Glomerular endothelial cell (primary cell): ENCODE measurements around the gene GTF2E1. TPM values are rescaled to one million over a fixed set of nuclear protein-coding genes. Genes with fewer than 3 reads are reported as not detected.
"Not testable (repeated sequence)": the region's sequence is repeated elsewhere in the genome, so short reads cannot be mapped to it uniquely, and the experiment has no call there.

ENCODE experiments used
- DNase-seq: peaks from one replicate; pipeline ENCODE4 v3.0.0-alpha.2; 2011; ENCODE audit warnings: low read depth, low spot score; ENCODE audit errors: extremely low read depth
- total RNA-seq: library from RNA; depleted of rRNA; stranded (reverse); fragments of >200 nt; gene quantifications from 2 replicates; pipeline ENCODE4 v1.2.3, GENCODE V29; 2015

The GTF2E1 gene
- total RNA-seq, 1 donor from 2014 or later = 36.6 TPM

DNA sequence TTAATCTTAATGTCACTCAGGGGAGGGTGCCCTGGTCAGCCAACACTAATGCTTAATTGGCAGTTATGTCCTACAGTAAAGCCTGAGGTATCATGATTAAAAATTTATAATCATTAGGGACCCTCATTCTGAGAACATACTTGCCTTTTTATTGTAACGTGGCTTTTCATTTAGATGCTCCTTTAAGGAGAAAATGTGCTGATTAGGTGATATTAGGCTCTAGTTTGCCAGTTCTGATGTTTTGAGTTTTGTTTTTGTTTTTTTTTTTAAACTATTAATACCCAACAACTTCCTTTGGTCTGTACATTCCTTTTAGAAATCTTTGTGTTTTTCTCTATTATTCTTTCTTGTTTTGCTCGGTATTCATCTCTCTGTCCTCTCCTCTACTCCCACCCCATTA is 10.3 kb downstream of the GTF2E1 start:
- no peak for DNase-seq

GRCh38 chr3:120753810-120754209 is 11.3 kb downstream of the GTF2E1 start:
- no peak for DNase-seq

- DNase-seq = no peak
These were observed 13.5 kb downstream of the GTF2E1 start for GRCh38 chr3:120756061-120756460.

GRCh38 chr3:120758551-120758950 is 16.0 kb downstream of the GTF2E1 start:
- DNase-seq = not testable (repeated sequence)

GRCh38 chr3:120762615-120763014 is 20.1 kb downstream of the GTF2E1 start:
- no peak for DNase-seq

DNA sequence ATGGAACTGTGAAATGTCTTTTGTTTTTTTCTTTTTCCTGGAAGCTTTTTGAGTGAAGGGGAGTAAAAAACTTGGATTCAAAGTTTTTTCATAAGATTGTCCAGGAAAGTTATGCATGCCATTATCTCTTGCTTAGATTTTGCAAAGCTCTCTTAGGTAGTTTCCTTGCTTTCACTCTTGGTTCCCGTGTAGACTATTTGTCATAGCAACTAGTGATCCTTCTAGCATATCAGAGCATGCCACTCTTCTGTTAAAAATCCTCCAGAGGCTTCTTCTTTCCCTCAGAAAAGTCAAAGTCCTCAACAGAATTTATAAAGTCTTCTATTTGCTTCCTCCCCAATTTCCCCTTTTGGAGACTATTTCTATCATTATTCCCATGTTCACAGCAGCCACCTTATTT is 21.1 kb downstream of the GTF2E1 start:
- DNase-seq = no peak

DNA sequence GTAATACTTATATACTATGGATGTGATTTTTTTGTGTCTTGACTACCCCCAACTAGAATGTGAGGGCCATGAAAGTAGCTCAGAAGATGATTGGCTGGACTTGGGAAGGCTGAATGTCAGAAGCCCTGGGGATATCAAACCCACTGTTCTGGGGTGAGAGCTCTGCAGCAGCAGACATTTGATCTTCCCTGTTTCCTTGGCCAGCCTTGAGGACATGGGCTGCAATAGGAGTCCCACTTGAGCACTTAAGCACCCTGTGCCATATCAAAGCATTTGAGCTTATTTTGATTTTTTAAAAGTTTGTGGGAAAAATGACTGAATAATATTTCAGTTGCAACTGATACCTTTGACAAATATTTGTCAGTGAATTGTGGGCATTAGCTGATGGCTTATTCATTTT is 21.7 kb downstream of the GTF2E1 start:
- DNase-seq = no peak

GRCh38 chr3:120765830-120766493 is 23.4 kb downstream of the GTF2E1 start:
- DNase-seq = no peak

GRCh38 chr3:120766576-120766975 is 24.0 kb downstream of the GTF2E1 start:
- DNase-seq = no peak

DNA sequence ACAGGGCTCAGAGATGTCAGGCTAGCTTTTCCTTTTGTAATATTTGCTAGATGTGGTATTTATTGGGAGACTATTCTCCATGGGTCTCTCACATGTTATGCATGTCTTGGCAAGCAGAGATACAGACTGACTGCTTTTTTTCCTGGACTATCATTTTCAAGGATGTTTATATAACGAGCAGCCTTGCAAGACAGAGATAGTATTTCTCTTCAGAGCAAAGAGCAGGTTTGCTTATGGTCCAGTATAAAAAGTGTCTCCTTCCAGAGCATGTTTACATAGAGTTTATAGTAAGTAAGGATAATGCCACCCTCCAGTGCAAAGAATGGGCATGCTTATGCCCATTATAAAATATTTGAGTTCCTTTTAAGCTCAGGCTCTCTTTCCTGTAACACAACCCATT is 24.6 kb downstream of the GTF2E1 start:
- DNase-seq = no peak

DNA sequence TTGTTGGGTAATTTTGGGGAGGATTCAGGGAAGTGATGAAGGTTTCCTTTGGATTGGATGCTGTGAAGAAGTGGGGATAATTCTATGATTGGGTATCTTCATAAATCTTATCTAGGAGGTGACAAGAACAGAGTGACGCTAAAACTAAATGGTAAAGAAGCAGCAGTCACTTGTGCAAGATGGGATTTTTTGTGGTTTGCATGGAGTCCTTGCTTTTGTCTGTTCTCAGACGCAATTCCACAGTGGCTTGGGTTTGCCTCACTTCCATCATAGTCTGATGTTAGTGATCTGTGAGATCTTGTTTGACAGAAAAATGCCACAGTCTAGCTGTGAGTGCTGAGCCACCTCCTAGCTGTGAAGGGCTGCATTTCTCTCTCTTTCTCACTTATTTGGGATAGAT is 26.9 kb downstream of the GTF2E1 start:
- no peak for DNase-seq

DNA sequence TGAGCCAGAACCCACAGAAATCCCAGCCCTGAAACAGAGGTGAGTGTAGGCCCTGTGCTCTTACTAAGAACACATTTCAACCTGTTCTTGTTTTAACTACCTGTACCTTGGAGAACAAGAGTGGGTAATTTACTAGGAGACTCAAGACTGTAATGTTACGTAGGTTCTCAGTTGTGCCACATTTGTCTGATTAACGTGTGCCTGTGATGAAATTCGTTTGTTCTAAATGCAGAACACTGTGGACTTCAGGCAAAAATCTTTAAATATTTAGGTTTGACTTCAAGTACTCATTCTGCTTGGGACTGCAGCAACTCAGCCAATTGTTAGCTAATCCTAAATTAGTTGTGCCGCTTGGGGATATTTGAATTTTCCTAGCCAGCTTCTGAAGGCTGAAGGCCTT is 28.3 kb downstream of the GTF2E1 start:
- DNase-seq = no peak

GRCh38 chr3:120772081-120772480 is 29.5 kb downstream of the GTF2E1 start:
- no peak for DNase-seq

DNA sequence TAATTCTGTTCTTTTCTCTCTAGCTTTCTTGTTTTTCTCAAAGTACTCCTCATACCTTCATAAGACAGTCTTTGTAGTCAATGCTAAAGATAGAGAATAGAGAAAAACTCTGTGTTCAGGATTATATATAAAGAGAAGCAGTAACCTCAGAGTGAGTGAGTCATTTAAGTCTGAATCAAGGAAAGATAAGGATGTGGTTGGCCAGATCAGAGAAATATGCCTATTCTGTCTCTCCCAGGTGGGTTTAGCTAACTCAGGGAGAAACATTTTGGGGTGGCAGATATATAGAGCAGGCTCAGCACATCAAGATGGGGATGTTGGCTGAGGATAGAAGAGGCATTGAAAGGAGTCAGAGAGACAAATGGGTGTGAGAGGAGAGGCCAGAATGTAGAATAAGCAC is 31.4 kb downstream of the GTF2E1 start:
- no peak for DNase-seq

DNA sequence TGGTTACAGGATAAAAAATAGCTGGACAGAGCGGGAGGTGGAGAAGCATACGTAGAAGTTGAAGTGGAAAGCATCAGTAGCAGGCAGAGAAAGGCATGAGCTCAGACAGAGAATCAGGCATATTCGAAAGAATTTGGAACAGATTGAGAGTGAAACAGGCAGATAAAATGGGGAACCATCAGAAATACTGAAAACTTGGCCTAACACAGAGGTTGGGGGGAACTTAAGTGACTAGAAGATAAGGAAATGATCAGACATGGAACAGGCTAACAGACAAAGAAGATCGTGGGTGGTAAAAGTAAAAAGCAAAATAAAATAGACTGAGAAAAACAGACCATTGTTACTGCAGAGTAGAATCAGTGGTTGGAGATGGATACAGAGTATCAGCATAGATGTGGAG is 32.9 kb downstream of the GTF2E1 start:
- DNase-seq = no peak

- no peak for DNase-seq
These were observed 36.2 kb downstream of the GTF2E1 start for GRCh38 chr3:120778776-120779175.

DNA sequence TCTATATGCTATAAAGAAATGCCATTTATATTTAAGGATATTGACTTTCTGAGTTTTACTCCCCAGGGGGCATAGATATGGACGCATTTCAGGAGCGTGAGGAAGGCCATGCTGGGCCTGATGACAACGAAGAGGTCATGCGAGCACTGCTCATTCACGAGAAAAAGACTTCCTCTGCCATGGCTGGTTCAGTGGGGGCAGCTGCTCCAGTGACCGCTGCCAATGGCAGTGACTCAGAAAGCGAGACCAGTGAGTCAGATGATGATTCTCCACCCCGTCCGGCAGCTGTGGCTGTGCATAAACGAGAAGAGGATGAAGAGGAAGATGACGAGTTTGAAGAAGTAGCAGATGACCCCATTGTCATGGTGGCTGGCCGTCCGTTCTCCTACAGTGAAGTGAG is 38.4 kb downstream of the GTF2E1 start:
- DNase-seq = peak; percentile 64

- DNase-seq = not testable (repeated sequence)
These were observed 43.3 kb downstream of the GTF2E1 start for GRCh38 chr3:120785832-120786231.

GRCh38 chr3:120791010-120791409 is 48.5 kb downstream of the GTF2E1 start:
- no peak for DNase-seq

- DNase-seq = peak; percentile 72
These were observed 49.4 kb downstream of the GTF2E1 start for GRCh38 chr3:120791913-120792312.

- no peak for DNase-seq
These were observed 51.1 kb downstream of the GTF2E1 start for GRCh38 chr3:120793601-120794000.

GRCh38 chr3:120795017-120795648 is 52.6 kb downstream of the GTF2E1 start:
- peak; percentile 60 for DNase-seq

GRCh38 chr3:120795959-120796358 is 53.4 kb downstream of the GTF2E1 start:
- no peak for DNase-seq
